ENCODE results near the gene DNAJA4. TPM values are rescaled to one million over a fixed set of nuclear protein-coding genes. Genes with fewer than 3 reads are reported as not detected.

DNAJA4 gene
- total RNA-seq, 8 experiments from 2014 or later = 1.0 to 19.8 (median 4.2) TPM

- Histone ChIP-seq H3K27ac (peak overlapping the region; percentile 89 to 91), H3K4me3 (peak overlapping the region in 1 of 5 donors; percentile 0), H3K4me1 (replicated peaks in 1 of 2) (peaks cover 71 to 73% of the 10 kb centered on the region in 2 donors)
- in situ Hi-C loops (cut with MboI; ENCODE audit: low pct_unique_long_range_greater_than_20kb in 2 of 9, low sequenced_read_pairs in 9 of 9, unreplicated experiment in 9 of 9) = loop anchor here in 2 of 9 experiments (25.0 kb wide), 1 partner anchor 89 kb away; no protein-coding TSS in a partner anchor
- 0 to 75% (median 0%) methylated on average over 1 to 11 of the region's 19 CpGs; no CpG with 5 or more reads in 3 of the 10 experiments for WGBS, 10 experiments
- peak in 5 of 8 experiments; percentile 72 to 80 (median 76) for ATAC-seq (replicated peaks in 6 of 8)
These were observed 58.6 kb downstream of the DNAJA4 start for GRCh38 chr15:78322724-78323521.

- 0 to 100% (median 50%) methylated on average over 1 to 6 of the region's 7 CpGs; no CpG with 5 or more reads in 5 of the 10 experiments for WGBS, 10 experiments
- peak overlapping the region; percentile 73 to 91 for H3K27ac ChIP-seq
- in situ Hi-C loops (cut with MboI; ENCODE audit: low pct_unique_long_range_greater_than_20kb in 2 of 9, low sequenced_read_pairs in 9 of 9, unreplicated experiment in 9 of 9) = loop anchor here in 2 of 9 experiments (25.0 kb wide), 1 partner anchor 89 kb away; no protein-coding TSS in a partner anchor
- H3K4me1 ChIP-seq (replicated peaks in 1 of 2) = peaks cover 64 to 69% of the 10 kb centered on the region in 2 donors
- no peak for ATAC-seq (replicated peaks in 6 of 8)
- H3K4me3 ChIP-seq = no peak overlapping the region
These were observed 59.3 kb downstream of the DNAJA4 start for GRCh38 chr15:78323693-78324092.

- no peak overlapping the region for H3K4me3 ChIP-seq
- no peak for ATAC-seq (replicated peaks in 6 of 8)
- peaks cover 60 to 69% of the 10 kb centered on the region in 2 donors for H3K4me1 ChIP-seq (replicated peaks in 1 of 2)
- in situ Hi-C loops (cut with MboI; ENCODE audit: low pct_unique_long_range_greater_than_20kb in 2 of 9, low sequenced_read_pairs in 9 of 9, unreplicated experiment in 9 of 9) = loop anchor here in 2 of 9 experiments (25.0 kb wide), 1 partner anchor 88 kb away; no protein-coding TSS in a partner anchor
- WGBS, 10 experiments = 60 to 100% (median 83%) methylated on average over 1 to 4 of the region's 5 CpGs; no CpG with 5 or more reads in 3 of the 10 experiments
- H3K27ac ChIP-seq = peak overlapping the region; percentile 73 to 91
These were observed 59.8 kb downstream of the DNAJA4 start for GRCh38 chr15:78324144-78324543.

- in situ Hi-C loops (cut with MboI; ENCODE audit: low pct_unique_long_range_greater_than_20kb in 2 of 9, low sequenced_read_pairs in 9 of 9, unreplicated experiment in 9 of 9) = no loop called here
- Histone ChIP-seq H3K4me1 (replicated peaks in 1 of 2) (peaks cover 48 to 58% of the 10 kb centered on the region in 2 donors), H3K27ac (peak overlapping the region; percentile 73 to 91), H3K4me3 (no peak overlapping the region)
- WGBS, 10 experiments = 0 to 93% (median 40%) methylated on average over 1 to 5 of the region's 7 CpGs; no CpG with 5 or more reads in 1 of the 10 experiments
- ATAC-seq (replicated peaks in 6 of 8) = peak in 3 of 8 experiments; percentile 27 to 71 (median 34)
These were observed 60.9 kb downstream of the DNAJA4 start for GRCh38 chr15:78325092-78325843.

- Histone ChIP-seq H3K4me1 (replicated peaks in 1 of 2) (peaks cover 35 to 43% of the 10 kb centered on the region in 2 donors), H3K27ac (no peak overlapping the region), H3K4me3 (no peak overlapping the region)
- ATAC-seq (replicated peaks in 6 of 8) = no peak
- in situ Hi-C loops (cut with MboI; ENCODE audit: low pct_unique_long_range_greater_than_20kb in 2 of 9, low sequenced_read_pairs in 9 of 9, unreplicated experiment in 9 of 9) = no loop called here
- 50 to 89% (median 80%) methylated on average over 1 of the region's 1 CpG; no CpG with 5 or more reads in 5 of the 10 experiments for WGBS, 10 experiments
These were observed 63.1 kb downstream of the DNAJA4 start for GRCh38 chr15:78327466-78327865.

- Histone ChIP-seq H3K4me3 (no peak overlapping the region), H3K4me1 (replicated peaks in 1 of 2) (peaks cover 19 to 27% of the 10 kb centered on the region in 2 donors), H3K27ac (no peak overlapping the region)
- 26 to 78% (median 43%) methylated on average over 1 to 4 of the region's 4 CpGs; no CpG with 5 or more reads in 6 of the 10 experiments for WGBS, 10 experiments
- in situ Hi-C loops (cut with MboI; ENCODE audit: low pct_unique_long_range_greater_than_20kb in 2 of 9, low sequenced_read_pairs in 9 of 9, unreplicated experiment in 9 of 9) = no loop called here
- ATAC-seq (replicated peaks in 6 of 8) = no peak
These were observed 65.3 kb downstream of the DNAJA4 start for GRCh38 chr15:78329625-78330024.

Other genes starting within 250 kb of the DNAJA4 start
- gene TBC1D2B, start 186.9 kb upstream of the DNAJA4 start, total RNA-seq = 10 to 100 TPM in 4 of 8 experiments, 1 to 10 TPM in 4; 7.0 to 44.5 (median 16.0) TPM
- 1 to 10 TPM in 1 of 8 experiments, under 1 TPM in 4, not detected in 3; 0.46 to 1.1 (median 0.76) TPM for gene SH2D7, start 172.0 kb upstream of the DNAJA4 start, total RNA-seq
- 10 to 100 TPM in 5 of 8 experiments, 1 to 10 TPM in 2, under 1 TPM in 1; 0.56 to 27.4 (median 19.9) TPM for gene CIB2, start 133.1 kb upstream of the DNAJA4 start, total RNA-seq
- gene IDH3A, start 115.2 kb upstream of the DNAJA4 start, total RNA-seq = 10 to 100 TPM; 15.1 to 66.4 (median 26.0) TPM
- 1 to 10 TPM in 6 of 8 experiments, under 1 TPM in 2; 0.49 to 9.1 (median 1.9) TPM for gene ACSBG1, start 30.0 kb upstream of the DNAJA4 start, total RNA-seq
- gene SKIC8, start 35.0 kb downstream of the DNAJA4 start, total RNA-seq = 10 to 100 TPM; 39.4 to 67.6 (median 54.7) TPM
- 1,000 to 10,000 TPM in 1 of 8 experiments, 100 to 1,000 TPM in 5, 1 to 10 TPM in 1, not detected in 1; 7.7 to 1,434 (median 472) TPM for gene CRABP1, start 75.8 kb downstream of the DNAJA4 start, total RNA-seq
- 10 to 100 TPM; 27.1 to 74.6 (median 33.3) TPM for gene IREB2, start 173.7 kb downstream of the DNAJA4 start, total RNA-seq
- gene HYKK, start 243.0 kb downstream of the DNAJA4 start, total RNA-seq = 1 to 10 TPM in 6 of 8 experiments, under 1 TPM in 2; 0.43 to 5.8 (median 3.6) TPM